ENCODE data around the gene GTPBP6. TPM values are rescaled to one million over a fixed set of nuclear protein-coding genes. Genes with fewer than 3 reads are reported as not detected.
"Not testable (repeated sequence)": the region's sequence is repeated elsewhere in the genome, so short reads cannot be mapped to it uniquely, and the experiment has no call there.

Gene GTPBP6
- total and polyA plus RNA-seq, 10 donors, result 25.4 to 69.4 (median 43.8) TPM

- peaks cover 4 to 18% (median 11%) of the 10 kb centered on the region in 6 donors for H3K4me1 ChIP-seq
- peak; percentile 78 for DNase-seq
- 11 to 35% (median 22%) methylated on average over 5 to 28 of the region's 28 CpGs for WGBS, 5 donors
These were observed 12.1 kb upstream of the GTPBP6 start for GRCh38 chrX:330726-331150.

GRCh38 chrX:330141-330725, 11.6 kb upstream of the GTPBP6 start:
- H3K4me1 ChIP-seq, result peaks cover 4 to 18% (median 11%) of the 10 kb centered on the region in 6 donors
- DNase-seq, result peak; percentile 20
- peaks cover 4 to 31% (median 23%) of the 10 kb centered on the region in 7 donors for H3K27me3 ChIP-seq (replicated peaks in 1 of 7)
- H3K4me3 ChIP-seq; H3K9me3 ChIP-seq; intact Hi-C loops (cut with DNase I; ENCODE audit: low total_unique reads); H3K27ac ChIP-seq: not testable (repeated sequence)
- 66 to 85% (median 74%) methylated on average over 24 to 29 of the region's 29 CpGs for WGBS, 5 donors
- H3K36me3 ChIP-seq, result peaks cover 0 to 30% (median 14%) of the 10 kb centered on the region in 6 donors

More at GRCh38 chrX:330726-331150, 12.1 kb upstream of the GTPBP6 start:
- Histone ChIP-seq H3K27me3 (replicated peaks in 1 of 7) (peaks cover 4 to 31% (median 23%) of the 10 kb centered on the region in 7 donors), H3K4me3 (peak overlapping the region in 3 of 8 donors; percentile 10 to 50 (median 19)), H3K36me3 (peaks cover 0 to 35% (median 14%) of the 10 kb centered on the region in 6 donors), H3K27ac (no peak overlapping the region), H3K9me3 (no peaks in the 10 kb centered on the region)
- TF ChIP-seq POLR2A (IDR thresholded peaks at IDR 0.05), result no peak
- no peak for TF ChIP-seq CTCF (IDR thresholded peaks at IDR 0.05 in 8 of 11, conservative IDR thresholded peaks at IDR 0.05 in 3 of 11)
- TF ChIP-seq POLR2AphosphoS5 (IDR thresholded peaks at IDR 0.05), result no peak
- intact Hi-C loops (cut with DNase I; ENCODE audit: low total_unique reads), result no loop called here

- peaks cover 0 to 22% (median 12%) of the 10 kb centered on the region in 6 donors for H3K36me3 ChIP-seq
- peaks cover 4 to 18% (median 11%) of the 10 kb centered on the region in 6 donors for H3K4me1 ChIP-seq
- H3K27ac ChIP-seq, result no peak overlapping the region
- TF ChIP-seq POLR2A (IDR thresholded peaks at IDR 0.05), result no peak
- no peak for TF ChIP-seq POLR2AphosphoS5 (IDR thresholded peaks at IDR 0.05)
- no peak for TF ChIP-seq CTCF (IDR thresholded peaks at IDR 0.05 in 8 of 11, conservative IDR thresholded peaks at IDR 0.05 in 3 of 11)
- no peak overlapping the region for H3K4me3 ChIP-seq
- intact Hi-C loops (cut with DNase I; ENCODE audit: low total_unique reads), result no loop called here
- H3K27me3 ChIP-seq (replicated peaks in 1 of 7), result peaks cover 4 to 31% (median 23%) of the 10 kb centered on the region in 7 donors
- no peaks in the 10 kb centered on the region for H3K9me3 ChIP-seq
- WGBS, 5 donors, result 85 to 94% (median 89%) methylated on average over 9 to 17 of the region's 23 CpGs
- peak; percentile 49 for DNase-seq
These were observed 10.8 kb upstream of the GTPBP6 start for GRCh38 chrX:329291-329910.

GRCh38 chrX:327660-328126, 9.1 kb upstream of the GTPBP6 start:
- Histone ChIP-seq H3K9me3 (no peaks in the 10 kb centered on the region), H3K27me3 (replicated peaks in 1 of 7) (peaks cover 4 to 36% (median 23%) of the 10 kb centered on the region in 7 donors), H3K4me1 (peaks cover 7 to 25% (median 16%) of the 10 kb centered on the region in 6 donors), H3K36me3 (peaks cover 0 to 4% (median 1%) of the 10 kb centered on the region in 6 donors), H3K27ac (no peak overlapping the region), H3K4me3 (no peak overlapping the region)
- peak in 1 of 3 donors; percentile 12 for TF ChIP-seq POLR2AphosphoS5 (IDR thresholded peaks at IDR 0.05)
- TF ChIP-seq CTCF (IDR thresholded peaks at IDR 0.05 in 8 of 11, conservative IDR thresholded peaks at IDR 0.05 in 3 of 11), result no peak
- no peak for TF ChIP-seq POLR2A (IDR thresholded peaks at IDR 0.05)
- intact Hi-C loops (cut with DNase I; ENCODE audit: low total_unique reads), result no loop called here
- 88 to 90% (median 89%) methylated on average over 23 to 33 of the region's 33 CpGs for whole genome bisulfite sequencing, 5 donors
- peak; percentile 71 for DNase-seq

All from spleen (tissue), 11 donors.